UCSD-AML1 (cell line): ENCODE results near the gene USF2.

Source experiments
- DNase-seq: peaks from one replicate; lab custom pipeline; 2025; ENCODE audit not compliant: unreplicated experiment; lab: John Stamatoyannopoulos, UW

USF2 gene

GRCh38 chr19:35316560-35316959 is 47.8 kb downstream of the USF2 start:
- DNase-seq: no peak

GRCh38 chr19:35317464-35318043 is 48.8 kb downstream of the USF2 start:
- DNase-seq: peak; percentile 39

GRCh38 chr19:35318679-35319448 is 50.1 kb downstream of the USF2 start:
- no peak for DNase-seq

- DNase-seq: peak; percentile 41
Measured at GRCh38 chr19:35320065-35320713, 51.4 kb downstream of the USF2 start.

GRCh38 chr19:35321291-35321690 is 52.5 kb downstream of the USF2 start:
- DNase-seq: no peak

- no peak for DNase-seq
Measured at GRCh38 chr19:35322014-35322413, 53.3 kb downstream of the USF2 start.

GRCh38 chr19:35327642-35328041 is 58.9 kb downstream of the USF2 start:
- no peak for DNase-seq

- peak; percentile 58 for DNase-seq
Measured at GRCh38 chr19:35328851-35329285, 60.1 kb downstream of the USF2 start, which contains the start of gene CD22. Gene CD22 (plus strand): TSS chr19:35329187. CDS start chr19:35332041, 2,854 bp downstream.

GRCh38 chr19:35329323-35329722 is 60.6 kb downstream of the USF2 start:
- no peak for DNase-seq
